ENCODE results near the gene GHRH. TPM values are rescaled to one million over a fixed set of nuclear protein-coding genes. Genes with fewer than 3 reads are reported as not detected.
A peak's percentile ranks its signal among the peaks of the same experiment; 100 is the strongest.

The GHRH gene
- total RNA-seq, 2 experiments from 2014 or later: not detected

GRCh38 chr20:37266940-37267666 is 5.5 kb upstream of the GHRH start:
- H3K27me3 Mint-ChIP-seq: no peaks in the 10 kb centered on the region
- Histone ChIP-seq H3K4me3 (ENCODE audit: low read length) (no peak overlapping the region), H3K27ac (ENCODE audit: low read depth in 1 of 2, low read length in 2 of 2) (no peak overlapping the region), H3K36me3 (ENCODE audit: insufficient read depth, low read length) (no peaks in the 10 kb centered on the region), H3K4me1 (ENCODE audit: insufficient read depth, low read length) (peaks cover 3% of the 10 kb centered on the region), H3K27me3 (ENCODE audit: control insufficient read depth in 1 of 2, insufficient read depth in 2 of 2, low read length in 2 of 2) (no peaks in the 10 kb centered on the region), H3K9me3 (ENCODE audit: control insufficient read depth in 1 of 2, insufficient read depth in 1 of 2, low read length in 2 of 2) (no peaks in the 10 kb centered on the region)
- DNase-seq (no peak), ATAC-seq (ENCODE audit: poor library complexity) (no peak)
- ChIA-PET CTCF (no interaction called here), POLR2A (no interaction called here)
- no peaks in the 10 kb centered on the region for H3K4me1 Mint-ChIP-seq (ENCODE audit: low read depth)
- no peak overlapping the region for H3K27ac Mint-ChIP-seq
- H3K36me3 Mint-ChIP-seq (ENCODE audit: low read depth): no peaks in the 10 kb centered on the region
- TF ChIP-seq CTCF (IDR thresholded peaks at IDR 0.05): no peak
- no peak overlapping the region for H3K4me3 Mint-ChIP-seq
- no peaks in the 10 kb centered on the region for H3K9me3 Mint-ChIP-seq
- intact Hi-C loops (cut with DNase I, micrococcal nuclease): no loop called here

GRCh38 chr20:37265152-37265551 is 3.5 kb upstream of the GHRH start:
- H3K36me3 ChIP-seq (ENCODE audit: insufficient read depth, low read length): no peaks in the 10 kb centered on the region
- no peak for ATAC-seq (ENCODE audit: poor library complexity)
- Mint-ChIP-seq H3K4me3 (no peak overlapping the region), H3K4me1 (ENCODE audit: low read depth) (no peaks in the 10 kb centered on the region), H3K27me3 (no peaks in the 10 kb centered on the region), H3K36me3 (ENCODE audit: low read depth) (no peaks in the 10 kb centered on the region), H3K9me3 (no peaks in the 10 kb centered on the region), H3K27ac (no peak overlapping the region)
- CTCF ChIA-PET: no interaction called here
- H3K4me3 ChIP-seq (ENCODE audit: low read length): no peak overlapping the region
- TF ChIP-seq CTCF (IDR thresholded peaks at IDR 0.05): no peak
- H3K4me1 ChIP-seq (ENCODE audit: insufficient read depth, low read length): no peaks in the 10 kb centered on the region
- peaks cover 0 to 5% of the 10 kb centered on the region in 2 experiments for H3K27me3 ChIP-seq (ENCODE audit: control insufficient read depth in 1 of 2, insufficient read depth in 2 of 2, low read length in 2 of 2)
- intact Hi-C loops (cut with DNase I, micrococcal nuclease): no loop called here
- H3K9me3 ChIP-seq (ENCODE audit: control insufficient read depth in 1 of 2, insufficient read depth in 1 of 2, low read length in 2 of 2): no peaks in the 10 kb centered on the region
- peak in 2 of 14 experiments; percentile 34 to 51 for DNase-seq
- no peak overlapping the region for H3K27ac ChIP-seq (ENCODE audit: low read depth in 1 of 2, low read length in 2 of 2)
- POLR2A ChIA-PET: no interaction called here

- H3K27me3 Mint-ChIP-seq: peaks cover 7% of the 10 kb centered on the region
- Histone ChIP-seq H3K36me3 (ENCODE audit: insufficient read depth, low read length) (no peaks in the 10 kb centered on the region), H3K27ac (ENCODE audit: low read depth in 1 of 2, low read length in 2 of 2) (no peak overlapping the region), H3K9me3 (ENCODE audit: control insufficient read depth in 1 of 2, insufficient read depth in 1 of 2, low read length in 2 of 2) (no peaks in the 10 kb centered on the region), H3K27me3 (ENCODE audit: control insufficient read depth in 1 of 2, insufficient read depth in 2 of 2, low read length in 2 of 2) (peaks cover 0 to 5% of the 10 kb centered on the region in 2 experiments), H3K4me3 (ENCODE audit: low read length) (no peak overlapping the region), H3K4me1 (ENCODE audit: insufficient read depth, low read length) (no peaks in the 10 kb centered on the region)
- no peaks in the 10 kb centered on the region for H3K36me3 Mint-ChIP-seq (ENCODE audit: low read depth)
- TF ChIP-seq CTCF (IDR thresholded peaks at IDR 0.05): no peak
- H3K4me3 Mint-ChIP-seq: no peak overlapping the region
- intact Hi-C loops (cut with DNase I, micrococcal nuclease): no loop called here
- CTCF ChIA-PET: no interaction called here
- POLR2A ChIA-PET: no interaction called here
- no peak for DNase-seq
- H3K27ac Mint-ChIP-seq: no peak overlapping the region
- H3K4me1 Mint-ChIP-seq (ENCODE audit: low read depth): no peaks in the 10 kb centered on the region
- ATAC-seq (ENCODE audit: poor library complexity): no peak
- H3K9me3 Mint-ChIP-seq: no peaks in the 10 kb centered on the region
Measured at GRCh38 chr20:37263686-37264085, 2.1 kb upstream of the GHRH start.

Measured in CD4-positive, alpha-beta T cell (primary cell).